ENCODE data around the gene RHOG. TPM values are rescaled to one million over a fixed set of nuclear protein-coding genes. Genes with fewer than 3 reads are reported as not detected.

Gene RHOG
- polyA plus RNA-seq, 1 experiment, result 96.8 TPM

DNA sequence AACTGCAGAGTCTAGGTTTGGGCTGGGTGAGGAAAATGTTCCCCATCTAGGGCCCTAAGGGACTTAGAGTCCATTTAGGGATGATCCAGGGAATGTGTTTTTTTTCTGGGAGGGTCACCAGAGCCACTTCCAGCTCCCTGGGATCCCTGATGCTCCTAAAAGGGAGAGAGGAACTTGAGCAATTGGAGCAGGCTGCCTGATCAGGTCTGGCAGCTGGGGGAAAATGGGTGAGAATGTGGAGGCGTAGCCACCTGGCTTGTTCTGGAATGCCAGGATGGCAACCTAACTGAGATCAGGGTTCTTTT, 31.2 kb downstream of the RHOG start:
- no peaks in the 10 kb centered on the region for H3K27me3 ChIP-seq (ENCODE audit: control insufficient read depth, insufficient read depth, low read length)
- no peak for TF ChIP-seq CTCF (IDR thresholded peaks at IDR 0.05; ENCODE audit: insufficient read depth, low read depth, low read length)
- DNase-seq (ENCODE audit: low read depth), result no peak
- POLR2A ChIA-PET, result no interaction called here
- H3K36me3 ChIP-seq (ENCODE audit: control insufficient read depth, insufficient read depth, low read length), result no peaks in the 10 kb centered on the region
- H3K4me3 ChIP-seq (ENCODE audit: low read depth, low read length), result no peak overlapping the region
- CTCF ChIA-PET, result interaction anchor here (0.8 to 4.1 kb wide), 16 partner anchors 10 to 200 kb away, joined by 3 to 30 read pairs (median 10); partner anchors contain the start of gene RHOG

GRCh38 chr11:3808861-3809623, 31.7 kb downstream of the RHOG start:
- no peak for DNase-seq (ENCODE audit: low read depth)
- H3K36me3 ChIP-seq (ENCODE audit: control insufficient read depth, insufficient read depth, low read length), result no peaks in the 10 kb centered on the region
- H3K27me3 ChIP-seq (ENCODE audit: control insufficient read depth, insufficient read depth, low read length), result no peaks in the 10 kb centered on the region
- ChIA-PET POLR2A (interaction anchor here (0.7 kb wide), 1 partner anchor 9 kb away, joined by 3 read pairs; no protein-coding TSS in a partner anchor), CTCF (interaction anchor here (0.8 to 4.1 kb wide), 26 partner anchors 10 to 263 kb away, joined by 3 to 30 read pairs (median 8); partner anchors contain the start of gene RHOG)
- peak; percentile 58 for TF ChIP-seq CTCF (IDR thresholded peaks at IDR 0.05; ENCODE audit: insufficient read depth, low read depth, low read length)
- peak overlapping the region; percentile 80 for H3K4me3 ChIP-seq (ENCODE audit: low read depth, low read length)

- Histone ChIP-seq H3K4me3 (ENCODE audit: low read depth, low read length) (peak within 1 kb of the TSS; percentile 80), H3K36me3 (ENCODE audit: control insufficient read depth, insufficient read depth, low read length) (no peaks in the 10 kb centered on the region), H3K27me3 (ENCODE audit: control insufficient read depth, insufficient read depth, low read length) (no peaks in the 10 kb centered on the region)
- ChIA-PET CTCF (interaction anchor here (0.8 to 4.1 kb wide), 35 partner anchors 9 to 385 kb away, joined by 3 to 30 read pairs (median 6); partner anchors contain the start of genes NUP98 and RHOG), POLR2A (interaction anchor here (0.7 kb wide), 1 partner anchor 10 kb away, joined by 3 read pairs; no protein-coding TSS in a partner anchor)
- no peak for DNase-seq (ENCODE audit: low read depth)
- TF ChIP-seq CTCF (IDR thresholded peaks at IDR 0.05; ENCODE audit: insufficient read depth, low read depth, low read length), result peak; percentile 88
Observed at GRCh38 chr11:3807909-3808860, 32.6 kb downstream of the RHOG start, which contains the start of gene PGAP2. Gene PGAP2, plus strand, starts transcription at chr11:3808560. Its CDS starts 2,700 bp downstream, at chr11:3811260.

- peak; percentile 49 for DNase-seq (ENCODE audit: low read depth)
- H3K4me3 ChIP-seq (ENCODE audit: low read depth, low read length), result no peak overlapping the region
- ChIA-PET POLR2A (no interaction called here), CTCF (interaction anchor here (0.6 kb wide), 1 partner anchor 14 kb away, joined by 3 read pairs; no protein-coding TSS in a partner anchor)
- no peak for TF ChIP-seq CTCF (IDR thresholded peaks at IDR 0.05; ENCODE audit: insufficient read depth, low read depth, low read length)
- no peaks in the 10 kb centered on the region for H3K36me3 ChIP-seq (ENCODE audit: control insufficient read depth, insufficient read depth, low read length)
- H3K27me3 ChIP-seq (ENCODE audit: control insufficient read depth, insufficient read depth, low read length), result no peaks in the 10 kb centered on the region
Observed at GRCh38 chr11:3803726-3804495, 36.8 kb downstream of the RHOG start.

Measured in BJ (cell line).